ENCODE measurements around the gene CIC.

Gene CIC

DNA sequence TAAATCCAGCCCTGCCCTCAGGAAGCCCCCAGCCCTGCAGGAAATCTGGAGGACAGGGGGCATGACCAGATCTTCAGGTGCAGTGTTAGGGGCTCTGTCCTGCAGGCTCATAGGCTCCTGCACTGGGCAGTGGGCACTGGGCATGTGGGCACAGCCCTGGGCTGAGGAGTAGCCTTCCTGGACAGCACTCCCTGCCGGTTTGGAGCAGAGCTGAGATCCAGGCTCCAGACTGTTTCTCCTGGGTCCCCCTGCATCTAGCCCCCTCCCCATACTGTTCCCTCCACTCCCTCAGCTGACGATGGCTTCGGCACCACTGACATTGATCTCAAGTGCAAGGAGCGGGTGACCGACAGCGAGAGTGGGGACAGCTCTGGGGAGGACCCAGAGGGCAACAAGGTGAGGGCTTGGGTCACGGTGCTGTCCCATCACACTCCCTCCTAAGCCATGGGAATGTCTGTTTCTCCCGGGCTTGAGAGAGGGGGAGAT lies 20.5 kb downstream of the CIC start:
- H3K9ac ChIP-seq = no peak overlapping the region
- peaks cover 15% of the 10 kb centered on the region for H3K4me1 ChIP-seq (ENCODE audit: low read depth, poor library complexity, severe bottlenecking)
- no peaks in the 10 kb centered on the region; the same call in 1 of the 2 replicates for H3K36me3 ChIP-seq (ENCODE audit: insufficient read depth)
- TF ChIP-seq CTCF (conservative IDR thresholded peaks at IDR 0.05; ENCODE audit: low read depth, low read length) = no peak
- no peak overlapping the region for H3K4me3 ChIP-seq (IDR thresholded peaks at IDR 0.05; ENCODE audit: insufficient read depth, low read depth, low read length)
- H3K4me2 ChIP-seq = no peak overlapping the region
- no peaks in the 10 kb centered on the region for H4K20me1 ChIP-seq (ENCODE audit: insufficient read depth)
- H3K79me2 ChIP-seq (ENCODE audit: insufficient read depth, low read depth) = no peaks in the 10 kb centered on the region
- no peak overlapping the region for H3K27ac ChIP-seq
- H3K27me3 ChIP-seq (ENCODE audit: insufficient read depth, low read depth) = no peaks in the 10 kb centered on the region
- no peak overlapping the region for H2AFZ ChIP-seq (ENCODE audit: low read depth)

DNA sequence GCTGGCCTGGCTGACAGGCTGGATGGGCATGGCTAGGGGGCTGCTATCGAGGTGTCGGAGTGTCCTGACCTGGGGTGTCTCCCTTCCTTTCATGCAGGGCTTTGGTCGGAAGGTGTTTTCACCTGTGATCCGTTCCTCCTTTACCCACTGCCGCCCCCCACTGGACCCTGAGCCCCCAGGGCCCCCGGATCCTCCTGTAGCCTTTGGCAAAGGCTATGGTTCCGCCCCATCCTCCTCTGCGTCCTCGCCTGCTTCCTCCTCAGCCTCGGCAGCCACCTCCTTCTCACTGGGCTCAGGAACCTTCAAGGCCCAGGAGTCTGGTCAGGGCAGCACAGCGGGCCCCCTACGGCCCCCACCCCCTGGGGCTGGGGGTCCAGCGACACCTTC lies 21.1 kb downstream of the CIC start:
- H3K9ac ChIP-seq = no peak overlapping the region
- H3K79me2 ChIP-seq (ENCODE audit: insufficient read depth, low read depth) = no peaks in the 10 kb centered on the region
- no peak overlapping the region for H3K27ac ChIP-seq
- H3K4me3 ChIP-seq (IDR thresholded peaks at IDR 0.05; ENCODE audit: insufficient read depth, low read depth, low read length) = no peak overlapping the region
- no peaks in the 10 kb centered on the region for H3K27me3 ChIP-seq (ENCODE audit: insufficient read depth, low read depth)
- no peak overlapping the region for H2AFZ ChIP-seq (ENCODE audit: low read depth)
- no peak for TF ChIP-seq CTCF (conservative IDR thresholded peaks at IDR 0.05; ENCODE audit: low read depth, low read length)
- H3K4me2 ChIP-seq = no peak overlapping the region
- peaks cover 10% of the 10 kb centered on the region for H3K4me1 ChIP-seq (ENCODE audit: low read depth, poor library complexity, severe bottlenecking)
- no peaks in the 10 kb centered on the region for H4K20me1 ChIP-seq (ENCODE audit: insufficient read depth)
- H3K36me3 ChIP-seq (ENCODE audit: insufficient read depth) = no peaks in the 10 kb centered on the region; the same call in 1 of the 2 replicates

GRCh38 chr19:42290523-42291434 lies 21.7 kb downstream of the CIC start:
- H3K4me3 ChIP-seq (IDR thresholded peaks at IDR 0.05; ENCODE audit: insufficient read depth, low read depth, low read length) = no peak overlapping the region
- H2AFZ ChIP-seq (ENCODE audit: low read depth) = no peak overlapping the region
- H3K4me1 ChIP-seq (ENCODE audit: low read depth, poor library complexity, severe bottlenecking) = peaks cover 3% of the 10 kb centered on the region
- H4K20me1 ChIP-seq (ENCODE audit: insufficient read depth) = no peaks in the 10 kb centered on the region
- H3K27ac ChIP-seq = no peak overlapping the region
- no peak overlapping the region for H3K4me2 ChIP-seq
- no peaks in the 10 kb centered on the region for H3K79me2 ChIP-seq (ENCODE audit: insufficient read depth, low read depth)
- no peaks in the 10 kb centered on the region for H3K27me3 ChIP-seq (ENCODE audit: insufficient read depth, low read depth)
- TF ChIP-seq CTCF (conservative IDR thresholded peaks at IDR 0.05; ENCODE audit: low read depth, low read length) = peak; percentile 62
- no peak overlapping the region for H3K9ac ChIP-seq
- H3K36me3 ChIP-seq (ENCODE audit: insufficient read depth) = no peaks in the 10 kb centered on the region; the same call in 1 of the 2 replicates

- Histone ChIP-seq H4K20me1 (ENCODE audit: insufficient read depth) (no peaks in the 10 kb centered on the region), H3K36me3 (ENCODE audit: insufficient read depth) (no peaks in the 10 kb centered on the region; the same call in 1 of the 2 replicates), H3K27ac (no peak overlapping the region), H3K4me2 (no peak overlapping the region), H3K4me3 (IDR thresholded peaks at IDR 0.05; ENCODE audit: insufficient read depth, low read depth, low read length) (no peak overlapping the region), H3K4me1 (ENCODE audit: low read depth, poor library complexity, severe bottlenecking) (peaks cover 4% of the 10 kb centered on the region), H2AFZ (ENCODE audit: low read depth) (no peak overlapping the region), H3K9ac (no peak overlapping the region), H3K27me3 (ENCODE audit: insufficient read depth, low read depth) (no peaks in the 10 kb centered on the region), H3K79me2 (ENCODE audit: insufficient read depth, low read depth) (no peaks in the 10 kb centered on the region)
- no peak for TF ChIP-seq CTCF (conservative IDR thresholded peaks at IDR 0.05; ENCODE audit: low read depth, low read length)
Measured at GRCh38 chr19:42291435-42291810, 22.4 kb downstream of the CIC start.
